MM.1S (cell line): Measurements from ENCODE around the gene EFNB1.

Experiments
- DNase-seq: peaks from one replicate; pipeline ENCODE4 v3.0.0-alpha.2; 2015
- H2AFZ ChIP-seq: fragments of 300-600 bp; sonication (generic); 2 replicates; pipeline ENCODE4 v1.6.0; 2016; ENCODE audit warnings: antibody characterized with exemption, low read length
- H3F3A ChIP-seq: fragments of 300-600 bp; sonication (generic); 2 replicates; pipeline ENCODE4 v1.6.1; 2016; ENCODE audit warnings: mild to moderate bottlenecking, antibody characterized with exemption, low read length, moderate library complexity, mixed read lengths; ENCODE audit not compliant: insufficient read depth
- H3K27ac ChIP-seq: fragments of 300-600 bp; sonication (generic); 2 replicates; pipeline ENCODE4 v1.5.1; 2016; ENCODE audit warnings: mild to moderate bottlenecking, low read length
- H3K27me3 ChIP-seq: fragments of 300-600 bp; sonication (generic); replicated peaks from 2 replicates; pipeline ENCODE4 v1.6.0; 2016; ENCODE audit warnings: low read length; ENCODE audit not compliant: insufficient read depth
- H3K36me3 ChIP-seq: fragments of 300-600 bp; sonication (generic); replicated peaks from 2 replicates; pipeline ENCODE4 v1.6.1; 2016; ENCODE audit warnings: mild to moderate bottlenecking, low read length, mixed read lengths; ENCODE audit not compliant: insufficient read depth
- H3K4me1 ChIP-seq: fragments of 300-600 bp; sonication (generic); 2 replicates; pipeline ENCODE4 v1.6.1; 2016; ENCODE audit warnings: low read length, mixed read lengths
- H3K4me2 ChIP-seq: fragments of 300-600 bp; sonication (generic); 2 replicates; pipeline ENCODE4 v1.6.0; 2016; ENCODE audit warnings: low read depth, low read length
- H3K4me3 ChIP-seq: fragments of 300-600 bp; sonication (generic); 2 replicates; pipeline ENCODE4 v1.5.1; 2016; ENCODE audit warnings: low read length, mixed read lengths
- H3K79me2 ChIP-seq: fragments of 300-600 bp; sonication (generic); 2 replicates; pipeline ENCODE4 v1.6.1; 2016; ENCODE audit warnings: mixed run types, low read length, mixed read lengths
- H3K9ac ChIP-seq: fragments of 300-600 bp; sonication (generic); 2 replicates; pipeline ENCODE4 v1.6.1; 2016; ENCODE audit warnings: low read length, mixed read lengths
- H3K9me2 ChIP-seq: fragments of 300-600 bp; sonication (generic); replicated peaks from 2 replicates; pipeline ENCODE4 v1.6.1; 2016; ENCODE audit warnings: mild to moderate bottlenecking, low read length, mixed read lengths; ENCODE audit not compliant: insufficient read depth
- H3K9me3 ChIP-seq: fragments of 300-600 bp; sonication (generic); replicated peaks from 2 replicates; pipeline ENCODE4 v1.6.1; 2016; ENCODE audit warnings: mild to moderate bottlenecking, low read length, mixed read lengths; ENCODE audit not compliant: insufficient read depth
- H4K20me1 ChIP-seq: fragments of 300-600 bp; sonication (generic); 2 replicates; pipeline ENCODE4 v1.6.1; 2016; ENCODE audit warnings: mild to moderate bottlenecking, low read length, moderate library complexity, mixed read lengths; ENCODE audit not compliant: insufficient read depth
- CTCF ChIP-seq: fragments of 300-600 bp; sonication (generic); IDR thresholded peaks from 2 replicates; pipeline ENCODE4 v1.5.1; 2016; ENCODE audit warnings: antibody characterized with exemption, low read length, mixed read lengths
- EZH2 ChIP-seq: fragments of 300-600 bp; sonication (generic); optimal IDR thresholded peaks from 2 replicates; pipeline ENCODE3; 2017; ENCODE audit warnings: low read depth, mild to moderate bottlenecking, antibody characterized with exemption, low read length, mixed read lengths
- EZH2phosphoT487 ChIP-seq: fragments of 300-600 bp; sonication (generic); IDR thresholded peaks from 2 replicates; pipeline ENCODE4 v1.6.1; 2018; ENCODE audit warnings: antibody characterized with exemption, low read length

The EFNB1 gene

GRCh38 chrX:68822641-68823410 lies 6.0 kb upstream of the EFNB1 start:
- DNase-seq: peak; percentile 39
- Histone ChIP-seq H3K9ac (no peak overlapping the region), H2AFZ (0 out of 2 replicates have a peak overlapping the region, but pooled peaks have one; percentile 23)

GRCh38 chrX:68823413-68824151 lies 5.2 kb upstream of the EFNB1 start:
- no peaks in the 10 kb centered on the region for H3K9me2 ChIP-seq
- H3K27ac ChIP-seq: no peak overlapping the region
- no peaks in the 10 kb centered on the region for H3K36me3 ChIP-seq
- no peaks in the 10 kb centered on the region for H3F3A ChIP-seq
- DNase-seq: no peak
- H3K4me1 ChIP-seq: no peaks in the 10 kb centered on the region
- H3K27me3 ChIP-seq: no peaks in the 10 kb centered on the region
- H3K9ac ChIP-seq: no peak overlapping the region
- no peaks in the 10 kb centered on the region for H4K20me1 ChIP-seq
- TF ChIP-seq CTCF (no peak), EZH2phosphoT487 (no peak)
- H3K4me2 ChIP-seq: no peak overlapping the region
- no peaks in the 10 kb centered on the region for H3K9me3 ChIP-seq
- no peaks in the 10 kb centered on the region for H3K79me2 ChIP-seq
- no peak overlapping the region for H2AFZ ChIP-seq
- no peak overlapping the region for H3K4me3 ChIP-seq

More at GRCh38 chrX:68822641-68823410, 6.0 kb upstream of the EFNB1 start:
- Histone ChIP-seq H3K36me3 (no peaks in the 10 kb centered on the region), H3K4me2 (no peak overlapping the region), H3K79me2 (no peaks in the 10 kb centered on the region), H3K4me3 (no peak overlapping the region), H3K9me2 (no peaks in the 10 kb centered on the region), H3K27ac (no peak overlapping the region), H3K27me3 (no peaks in the 10 kb centered on the region), H3K4me1 (no peaks in the 10 kb centered on the region), H3K9me3 (no peaks in the 10 kb centered on the region), H3F3A (no peaks in the 10 kb centered on the region), H4K20me1 (no peaks in the 10 kb centered on the region)
- TF ChIP-seq CTCF (peak; percentile 47), EZH2 (no peak)

GRCh38 chrX:68824152-68824433 lies 4.7 kb upstream of the EFNB1 start:
- Histone ChIP-seq H3K9me2 (no peaks in the 10 kb centered on the region), H3K9me3 (no peaks in the 10 kb centered on the region)

More at GRCh38 chrX:68824152-68824433, 4.7 kb upstream of the EFNB1 start:
- Histone ChIP-seq H3K36me3 (no peaks in the 10 kb centered on the region), H3K79me2 (no peaks in the 10 kb centered on the region), H3F3A (no peaks in the 10 kb centered on the region), H2AFZ (no peak overlapping the region), H3K9ac (no peak overlapping the region), H4K20me1 (no peaks in the 10 kb centered on the region), H3K4me2 (no peak overlapping the region), H3K27me3 (no peaks in the 10 kb centered on the region), H3K4me3 (no peak overlapping the region), H3K4me1 (no peaks in the 10 kb centered on the region), H3K27ac (no peak overlapping the region)
- TF ChIP-seq CTCF: no peak
- TF ChIP-seq EZH2phosphoT487: no peak
- DNase-seq: no peak
